Measurements from ENCODE around the gene OSBPL10. TPM values are rescaled to one million over a fixed set of nuclear protein-coding genes. Genes with fewer than 3 reads are reported as not detected.

Gene OSBPL10
- total RNA-seq, 4 donors from 2014 or later: 20.4 to 44.4 (median 30.2) TPM

DNA sequence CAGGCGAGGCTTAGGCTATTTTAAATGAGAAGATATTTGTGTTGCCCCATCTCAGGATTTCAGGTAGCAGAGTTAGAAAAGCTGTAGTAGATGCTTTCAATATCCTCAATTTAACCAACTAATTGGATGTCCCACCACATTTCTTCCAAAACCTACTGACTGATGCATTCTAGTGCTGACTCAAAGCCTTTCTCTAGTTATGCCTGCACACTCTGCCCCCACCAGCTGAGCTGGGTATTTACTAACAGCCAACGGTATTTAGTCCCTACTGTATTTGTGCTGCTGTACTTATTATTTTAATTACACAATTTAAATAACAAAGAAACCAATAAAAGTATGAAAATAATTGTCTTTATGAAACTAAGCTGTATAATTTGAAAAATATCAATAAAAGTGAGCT, 139.5 kb downstream of the OSBPL10 start:
- H3K4me3 ChIP-seq (ENCODE audit: low read depth, poor library complexity, severe bottlenecking): no peak overlapping the region
- TF ChIP-seq, protein P1, sequence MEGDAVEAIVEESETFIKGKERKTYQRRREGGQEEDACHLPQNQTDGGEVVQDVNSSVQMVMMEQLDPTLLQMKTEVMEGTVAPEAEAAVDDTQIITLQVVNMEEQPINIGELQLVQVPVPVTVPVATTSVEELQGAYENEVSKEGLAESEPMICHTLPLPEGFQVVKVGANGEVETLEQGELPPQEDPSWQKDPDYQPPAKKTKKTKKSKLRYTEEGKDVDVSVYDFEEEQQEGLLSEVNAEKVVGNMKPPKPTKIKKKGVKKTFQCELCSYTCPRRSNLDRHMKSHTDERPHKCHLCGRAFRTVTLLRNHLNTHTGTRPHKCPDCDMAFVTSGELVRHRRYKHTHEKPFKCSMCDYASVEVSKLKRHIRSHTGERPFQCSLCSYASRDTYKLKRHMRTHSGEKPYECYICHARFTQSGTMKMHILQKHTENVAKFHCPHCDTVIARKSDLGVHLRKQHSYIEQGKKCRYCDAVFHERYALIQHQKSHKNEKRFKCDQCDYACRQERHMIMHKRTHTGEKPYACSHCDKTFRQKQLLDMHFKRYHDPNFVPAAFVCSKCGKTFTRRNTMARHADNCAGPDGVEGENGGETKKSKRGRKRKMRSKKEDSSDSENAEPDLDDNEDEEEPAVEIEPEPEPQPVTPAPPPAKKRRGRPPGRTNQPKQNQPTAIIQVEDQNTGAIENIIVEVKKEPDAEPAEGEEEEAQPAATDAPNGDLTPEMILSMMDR (IDR thresholded peaks at IDR 0.05): no peak
- TF ChIP-seq POLR2A (IDR thresholded peaks at IDR 0.05): no peak
- intact Hi-C loops (cut with DNase I; ENCODE audit: low total_unique reads): no loop called here
- 81 to 88% methylated on average over 2 of the region's 2 CpGs for WGBS, 2 donors
- DNase-seq (ENCODE audit: low spot score in 2 of 2): no peak

DNA sequence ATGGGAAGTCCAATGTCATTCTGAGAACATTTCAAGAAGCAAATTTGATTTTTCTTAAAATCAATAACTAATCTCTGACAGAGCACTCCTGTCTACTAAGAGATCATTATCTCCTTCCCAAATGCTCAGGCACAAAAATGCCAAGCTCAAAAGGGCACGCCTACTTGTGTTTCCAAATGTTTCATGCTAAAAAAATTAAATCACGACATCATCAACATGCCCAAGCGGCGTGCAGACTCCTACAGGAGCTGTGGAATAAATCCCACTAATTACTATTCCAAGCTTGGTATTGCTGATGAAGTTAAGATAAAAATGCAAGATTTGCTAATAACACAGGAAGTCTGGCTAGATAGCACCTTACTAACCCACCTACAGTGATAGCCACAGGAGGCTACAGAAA, 140.8 kb downstream of the OSBPL10 start:
- H3K4me3 ChIP-seq (ENCODE audit: low read depth, poor library complexity, severe bottlenecking): no peak overlapping the region
- WGBS, 2 donors: 59 to 62% methylated on average over 4 of the region's 4 CpGs
- intact Hi-C loops (cut with DNase I; ENCODE audit: low total_unique reads): no loop called here
- DNase-seq (ENCODE audit: low spot score in 2 of 2): no peak
- TF ChIP-seq POLR2A (IDR thresholded peaks at IDR 0.05): no peak
- TF ChIP-seq, protein P1 (IDR thresholded peaks at IDR 0.05): no peak

DNA sequence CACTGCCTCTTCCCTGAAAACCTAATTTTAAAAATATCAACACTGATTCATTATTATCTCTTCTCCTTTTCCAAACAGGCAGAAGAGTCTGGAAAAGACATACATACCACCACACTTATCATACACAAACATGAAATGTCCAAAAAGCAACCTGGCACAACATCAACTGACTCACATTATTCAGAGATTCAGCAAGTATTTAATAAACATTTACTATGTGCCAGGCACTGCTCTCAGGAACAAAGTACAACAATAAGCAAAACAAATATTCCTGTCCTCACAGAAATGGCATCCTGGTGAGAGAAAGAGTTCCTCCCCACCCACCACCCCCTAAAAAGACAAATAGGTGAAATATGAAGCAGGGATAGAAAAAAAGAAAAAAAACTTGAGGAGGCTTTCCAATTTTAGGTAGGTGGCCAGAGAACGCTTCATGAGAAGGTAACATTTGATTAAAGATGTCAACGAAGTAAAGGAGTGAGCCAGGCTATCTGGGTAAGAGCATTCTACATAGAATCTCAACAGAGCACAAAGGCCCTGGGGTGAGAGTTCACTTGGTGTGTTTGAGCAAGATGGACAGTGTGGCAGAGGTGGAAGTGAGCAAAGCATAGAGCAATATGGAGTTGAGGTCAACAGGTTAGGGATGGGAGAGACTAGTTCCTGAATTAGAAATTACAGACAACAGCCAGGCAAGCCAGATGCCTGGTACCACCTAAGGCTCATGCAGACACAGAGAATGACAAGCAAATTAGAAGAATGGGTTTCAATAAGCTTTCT, 141.7 kb downstream of the OSBPL10 start:
- no peak for DNase-seq (ENCODE audit: low spot score in 2 of 2)
- TF ChIP-seq, protein P1 (IDR thresholded peaks at IDR 0.05): no peak
- TF ChIP-seq POLR2A (IDR thresholded peaks at IDR 0.05): no peak
- no peak overlapping the region for H3K4me3 ChIP-seq (ENCODE audit: low read depth, poor library complexity, severe bottlenecking)
- intact Hi-C loops (cut with DNase I; ENCODE audit: low total_unique reads): loop anchor here (2.0 kb wide), 1 partner anchor 47 kb away; no protein-coding TSS in a partner anchor
- 82 to 93% methylated on average over 2 of the region's 2 CpGs for WGBS, 2 donors

DNA sequence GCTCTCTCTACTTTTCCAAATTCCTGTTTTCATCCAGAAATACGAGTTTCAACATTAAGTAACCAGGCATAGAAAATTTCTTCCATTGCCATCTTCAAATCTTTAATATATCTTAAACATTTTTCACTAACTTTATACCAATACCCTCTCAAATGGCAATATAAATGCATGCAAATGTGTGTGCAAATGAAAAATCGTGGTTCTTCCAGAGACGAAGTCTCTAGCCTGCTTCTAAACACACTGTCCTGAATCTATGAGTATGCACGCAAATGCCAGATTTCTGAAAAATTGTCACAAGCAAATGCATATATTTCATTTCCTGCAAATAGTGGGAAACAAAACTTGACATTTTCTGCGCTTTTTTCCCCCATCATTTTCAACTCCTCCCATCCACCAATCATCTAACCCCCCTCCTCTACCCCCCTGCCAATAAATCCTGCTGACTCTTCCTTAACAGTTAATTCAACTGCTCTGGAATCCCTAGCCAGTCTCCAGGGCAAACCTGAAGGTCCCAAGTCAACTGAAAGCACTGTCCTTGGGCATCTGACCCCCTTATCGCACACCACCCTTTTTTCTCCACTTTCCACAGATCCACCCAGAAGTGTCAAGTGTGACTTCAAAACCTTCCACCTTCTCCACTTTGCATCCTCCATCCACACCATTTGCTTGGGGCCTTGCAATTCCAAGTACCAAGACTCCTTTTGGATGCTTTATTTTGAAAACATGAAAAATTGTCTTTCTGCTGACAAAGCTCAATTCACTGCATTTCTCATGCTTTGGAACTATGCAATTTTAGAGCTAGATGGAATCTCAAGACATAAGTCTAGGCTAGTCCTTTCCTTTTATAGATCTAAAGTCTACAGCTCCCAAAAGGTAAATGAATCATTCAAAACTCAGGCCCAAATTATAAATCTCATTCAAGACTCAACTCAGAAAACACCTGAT, 144.7 kb downstream of the OSBPL10 start:
- intact Hi-C loops (cut with DNase I; ENCODE audit: low total_unique reads): no loop called here
- H3K4me3 ChIP-seq (ENCODE audit: low read depth, poor library complexity, severe bottlenecking): no peak overlapping the region
- DNase-seq (ENCODE audit: low spot score in 2 of 2): no peak
- TF ChIP-seq, protein P1 (IDR thresholded peaks at IDR 0.05): no peak
- no peak for TF ChIP-seq POLR2A (IDR thresholded peaks at IDR 0.05)
- WGBS, 2 donors: 54 to 62% methylated on average over 6 of the region's 6 CpGs

DNA sequence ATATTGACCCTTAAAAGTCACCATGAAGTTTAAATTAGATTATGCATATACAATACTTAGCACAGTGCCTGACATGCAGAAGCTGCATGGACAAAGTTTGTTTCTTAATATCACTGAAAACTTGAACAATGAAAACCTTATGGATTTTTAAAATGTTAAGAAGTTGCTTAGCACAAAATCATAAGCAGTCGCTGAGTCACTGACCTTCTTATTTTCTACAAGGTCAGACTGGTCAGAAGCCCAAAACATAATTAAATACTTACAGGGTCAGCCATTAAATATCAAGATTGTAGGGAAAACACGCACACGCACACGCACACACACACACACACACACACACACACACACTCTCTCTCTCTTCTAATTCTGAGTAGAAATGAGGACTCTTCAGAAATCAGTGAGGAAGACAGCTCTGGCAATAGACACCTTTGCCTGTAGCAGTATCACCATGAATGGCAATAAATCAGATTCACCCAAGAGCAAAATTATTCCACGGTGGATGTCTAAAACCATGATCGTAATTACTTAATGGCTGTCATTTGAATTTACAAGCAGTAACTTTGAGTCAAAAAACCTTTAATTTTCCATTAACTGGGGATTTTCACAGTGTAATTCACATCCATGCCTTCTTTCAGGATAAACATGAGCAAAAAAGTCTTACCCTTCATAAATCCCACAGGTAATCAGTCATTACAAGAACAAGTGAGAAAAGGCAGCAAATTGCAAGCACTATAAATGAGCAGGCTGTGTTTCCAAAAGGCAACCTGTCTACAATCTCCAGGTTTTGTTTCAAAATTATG, 147.5 kb downstream of the OSBPL10 start:
- intact Hi-C loops (cut with DNase I; ENCODE audit: low total_unique reads): no loop called here
- DNase-seq (ENCODE audit: low spot score in 2 of 2): no peak
- no peak for TF ChIP-seq POLR2A (IDR thresholded peaks at IDR 0.05)
- TF ChIP-seq, protein P1 (IDR thresholded peaks at IDR 0.05): no peak
- no peak overlapping the region for H3K4me3 ChIP-seq (ENCODE audit: low read depth, poor library complexity, severe bottlenecking)
- 50 to 71% methylated on average over 6 of the region's 6 CpGs for WGBS, 2 donors

Data from lower leg skin (tissue), 4 donors.